ENCODE data around the gene WIZ. TPM values are rescaled to one million over a fixed set of nuclear protein-coding genes. Genes with fewer than 3 reads are reported as not detected.

WIZ gene
- total and polyA plus RNA-seq, 4 donors: 14.5 to 42.6 (median 23.3) TPM

- TF ChIP-seq CTCF (IDR thresholded peaks at IDR 0.05; ENCODE audit: control extremely low read depth, extremely low read depth): peak; percentile 14
Measured at GRCh38 chr19:15479391-15480345, 29.9 kb upstream of the WIZ start, which contains the start of gene PGLYRP2. Gene PGLYRP2, minus strand, starts transcription at chr19:15479501. Its CDS starts 130 bp downstream, at chr19:15479371.

GRCh38 chr19:15476325-15476724 is 26.6 kb upstream of the WIZ start:
- no peaks in the 10 kb centered on the region for H3K36me3 ChIP-seq (ENCODE audit: control insufficient read depth in 4 of 4, insufficient read depth in 4 of 4, low read length in 4 of 4)
- H3K4me1 ChIP-seq (ENCODE audit: control insufficient read depth in 5 of 5, insufficient read depth in 5 of 5, low read length in 5 of 5): no peaks in the 10 kb centered on the region
- TF ChIP-seq CTCF (IDR thresholded peaks at IDR 0.05; ENCODE audit: control extremely low read depth, extremely low read depth): no peak
- peaks cover 0 to 4% (median 3%) of the 10 kb centered on the region in 3 donors for H3K27me3 ChIP-seq (ENCODE audit: control insufficient read depth in 3 of 3, insufficient read depth in 3 of 3, low read length in 2 of 3)
- no peak overlapping the region for H3K27ac ChIP-seq (ENCODE audit: low read depth in 1 of 2, low read length in 1 of 2)
- 36 to 53% methylated on average over 5 of the region's 5 CpGs for WGBS, 2 donors
- H3K9ac ChIP-seq (ENCODE audit: insufficient read depth in 1 of 2, low read length in 2 of 2): no peak overlapping the region
- no peak overlapping the region for H3K4me3 ChIP-seq
- ATAC-seq (ENCODE audit: insufficient read depth, low FRiP score): no peak
- H3K9me3 ChIP-seq (ENCODE audit: control insufficient read depth in 4 of 4, insufficient read depth in 3 of 4, low read length in 3 of 4): peaks cover 0 to 11% (median 0%) of the 10 kb centered on the region in 4 donors
- DNase-seq: no peak

More at GRCh38 chr19:15479391-15480345, 29.9 kb upstream of the WIZ start, which contains the start of gene PGLYRP2:
- DNase-seq (peak; percentile 32 to 61 (median 35)), ATAC-seq (ENCODE audit: insufficient read depth, low FRiP score) (peak; percentile 78)
- WGBS, 2 donors: 56 to 63% methylated on average over 16 of the region's 16 CpGs
- Histone ChIP-seq H3K4me3 (no peak within 1 kb of the TSS), H3K9me3 (ENCODE audit: control insufficient read depth in 4 of 4, insufficient read depth in 3 of 4, low read length in 3 of 4) (peaks cover 0 to 8% (median 0%) of the 10 kb centered on the region in 4 donors), H3K9ac (ENCODE audit: insufficient read depth in 1 of 2, low read length in 2 of 2) (no peak within 1 kb of the TSS), H3K27me3 (ENCODE audit: control insufficient read depth in 3 of 3, insufficient read depth in 3 of 3, low read length in 2 of 3) (no peaks in the 10 kb centered on the region), H3K4me1 (ENCODE audit: control insufficient read depth in 5 of 5, insufficient read depth in 5 of 5, low read length in 5 of 5) (no peaks in the 10 kb centered on the region), H3K27ac (ENCODE audit: low read depth in 1 of 2, low read length in 1 of 2) (no peak within 1 kb of the TSS), H3K36me3 (ENCODE audit: control insufficient read depth in 4 of 4, insufficient read depth in 4 of 4, low read length in 4 of 4) (no peaks in the 10 kb centered on the region)

- no peak for ATAC-seq (ENCODE audit: insufficient read depth, low FRiP score)
Measured at GRCh38 chr19:15475611-15476010, 25.9 kb upstream of the WIZ start.

More at GRCh38 chr19:15475611-15476010, 25.9 kb upstream of the WIZ start:
- DNase-seq: no peak
- H3K4me1 ChIP-seq (ENCODE audit: control insufficient read depth in 5 of 5, insufficient read depth in 5 of 5, low read length in 5 of 5): no peaks in the 10 kb centered on the region
- no peak overlapping the region for H3K4me3 ChIP-seq
- 96 to 97% methylated on average over 10 of the region's 10 CpGs for WGBS, 2 donors
- H3K9me3 ChIP-seq (ENCODE audit: control insufficient read depth in 4 of 4, insufficient read depth in 3 of 4, low read length in 3 of 4): peaks cover 0 to 11% (median 0%) of the 10 kb centered on the region in 4 donors
- no peak overlapping the region for H3K27ac ChIP-seq (ENCODE audit: low read depth in 1 of 2, low read length in 1 of 2)
- H3K27me3 ChIP-seq (ENCODE audit: control insufficient read depth in 3 of 3, insufficient read depth in 3 of 3, low read length in 2 of 3): peaks cover 3 to 6% (median 4%) of the 10 kb centered on the region in 3 donors
- TF ChIP-seq CTCF (IDR thresholded peaks at IDR 0.05; ENCODE audit: control extremely low read depth, extremely low read depth): no peak
- H3K9ac ChIP-seq (ENCODE audit: insufficient read depth in 1 of 2, low read length in 2 of 2): no peak overlapping the region
- no peaks in the 10 kb centered on the region for H3K36me3 ChIP-seq (ENCODE audit: control insufficient read depth in 4 of 4, insufficient read depth in 4 of 4, low read length in 4 of 4)
